ENCODE results near the gene SORCS1.

- TF ChIP-seq CTCF (IDR thresholded peaks at IDR 0.05; ENCODE audit: low read length) (no peak), EZH2 (optimal IDR thresholded peaks at IDR 0.05; ENCODE audit: low read depth, low read length) (no peak), EZH2phosphoT487 (IDR thresholded peaks at IDR 0.05; ENCODE audit: low read length) (no peak)
Measured at GRCh38 chr10:106771154-106771553, 393.4 kb downstream of the SORCS1 start.
